A549 (cell line): ENCODE measurements around the gene IQSEC2. TPM values are rescaled to one million over a fixed set of nuclear protein-coding genes. Genes with fewer than 3 reads are reported as not detected.

Source experiments
- ATAC-seq, 2 experiments: fragments of 200-7000 bp in 1 of 2; fragments of >200 bp in 1 of 2; cut with Nextera tagmentation in 1 of 2; cut with Tn5 transposase in 1 of 2; 3 replicates each; pipeline versions ENCODE4 v1.8.0 to v1.9.1; 2018 to 2020; ENCODE audit warnings: mild to moderate bottlenecking in 1 of 2, moderate library complexity in 1 of 2
- CTCF ChIA-PET: fragments of 300-600 bp; sonication (Branson Sonifier 250); formaldehyde crosslinking; extraction: SDS; loops from one replicate; lab custom pipeline; 2021; ENCODE audit warnings: antibody characterized with exemption, inconsistent platforms; lab: Yijun Ruan, JAX
- POLR2A ChIA-PET: fragments of 350-600 bp; formaldehyde crosslinking; extraction: SDS; loops from one replicate; lab custom pipeline; 2021; ENCODE audit warnings: antibody characterized with exemption, inconsistent platforms; lab: Yijun Ruan, JAX
- DNase-seq, 2 experiments: peaks; one replicate each; pipeline versions ENCODE4 v3.0.0 to v3.0.0-alpha.2; 2011 to 2016; ENCODE audit warnings: low read depth in 1 of 2, low spot score in 1 of 2
- FAIRE-seq: peaks from 2 replicates; lab custom pipeline; 2011; peaks lifted over from hg19 to GRCh38; lab: Jason Lieb, UNC
- H3K27ac ChIP-seq, 2 experiments: fragments of >200 bp; sonication (Bioruptor Twin); formaldehyde crosslinking; 3 replicates each; pipeline ENCODE4 v1.5.1; 2016 to 2017
- H3K4me1 ChIP-seq: fragments of >200 bp; sonication (Bioruptor Twin); formaldehyde crosslinking; 3 replicates; pipeline ENCODE4 v1.6.1; 2016
- H3K4me2 ChIP-seq: fragments of >200 bp; sonication (Bioruptor Twin); formaldehyde crosslinking; 3 replicates; pipeline ENCODE4 v1.6.1; 2016
- H3K4me3 ChIP-seq: fragments of >200 bp; sonication (Bioruptor Twin); formaldehyde crosslinking; 3 replicates; pipeline ENCODE4 v1.5.1; 2016
- H3K9me3 ChIP-seq: fragments of >200 bp; sonication (Bioruptor Twin); formaldehyde crosslinking; 3 replicates; pipeline ENCODE4 v1.6.1; 2016
- BHLHE40 ChIP-seq: IDR thresholded peaks from 2 replicates; pipeline ENCODE4 v1.6.1; 2012; ENCODE audit warnings: low read depth, low read length, inconsistent platforms
- CBX8 ChIP-seq: fragments of 200-600 bp; sonication (generic); IDR thresholded peaks from 2 replicates; pipeline ENCODE4 v1.6.1; 2016
- CEBPB ChIP-seq, 2 experiments: fragments of >200 bp in 1 of 2; sonication (Bioruptor Twin) in 1 of 2; formaldehyde crosslinking in 1 of 2; IDR thresholded peaks; 2 replicates each; pipeline ENCODE4 v1.6.1; 2012 to 2016
- CHD4 ChIP-seq: fragments of 200-600 bp; sonication (generic); IDR thresholded peaks from 2 replicates; pipeline ENCODE4 v1.6.1; 2016; ENCODE audit warnings: antibody characterized with exemption, mild to moderate bottlenecking, borderline replicate concordance
- EHMT2 ChIP-seq: fragments of 200-600 bp; sonication (generic); IDR thresholded peaks from 2 replicates; pipeline ENCODE4 v1.6.1; 2016; ENCODE audit warnings: antibody characterized with exemption, low read depth, mild to moderate bottlenecking, moderate library complexity
- FOSB ChIP-seq: fragments of 250-450 bp; sonication (Bioruptor Pico); IDR thresholded peaks from 2 replicates; pipeline ENCODE4 v1.5.0; 2020; ENCODE audit warnings: mild to moderate bottlenecking, moderate library complexity
- GATA3 ChIP-seq: IDR thresholded peaks from 2 replicates; pipeline ENCODE4 v1.6.1; 2012; ENCODE audit warnings: borderline replicate concordance
- HOXA7 ChIP-seq: fragments of 250-450 bp; sonication (Bioruptor Pico); IDR thresholded peaks from 2 replicates; pipeline ENCODE4 v1.5.0; 2020; ENCODE audit warnings: mild to moderate bottlenecking, moderate library complexity
- HOXB13 ChIP-seq: fragments of 250-450 bp; sonication (Bioruptor Pico); IDR thresholded peaks from 2 replicates; pipeline ENCODE4 v1.5.0; 2020; ENCODE audit warnings: low read depth, mild to moderate bottlenecking, moderate library complexity
- JUN ChIP-seq, 2 experiments: fragments of >200 bp; sonication (Bioruptor Twin); formaldehyde crosslinking; IDR thresholded peaks; 2 replicates in 1 of 2; 3 replicates in 1 of 2; pipeline ENCODE4 v1.6.1; 2016 to 2017
- KDM5A ChIP-seq: fragments of 200-600 bp; sonication (generic); IDR thresholded peaks from 2 replicates; pipeline ENCODE4 v1.6.1; 2016; ENCODE audit warnings: antibody characterized with exemption, mild to moderate bottlenecking
- MAZ ChIP-seq: fragments of 150-350 bp; IDR thresholded peaks from 2 replicates; pipeline ENCODE4 v1.6.1; 2014; ENCODE audit warnings: antibody characterized with exemption, low read depth, low read length, borderline replicate concordance
- NR3C1 ChIP-seq: fragments of >200 bp; sonication (Bioruptor Twin); formaldehyde crosslinking; IDR thresholded peaks from 3 replicates; pipeline ENCODE4 v1.6.1; 2017
- POLR2A ChIP-seq: IDR thresholded peaks from 2 replicates; pipeline ENCODE4 v1.6.1; 2012; ENCODE audit warnings: mild to moderate bottlenecking, low read length
- RAD21 ChIP-seq, 2 experiments: fragments of >200 bp in 1 of 2; sonication (Bioruptor Twin) in 1 of 2; formaldehyde crosslinking in 1 of 2; IDR thresholded peaks in 1 of 2; conservative IDR thresholded peaks in 1 of 2; 2 replicates in 1 of 2; 3 replicates in 1 of 2; pipeline ENCODE4 v1.6.1; 2012 to 2018; ENCODE audit warnings: inconsistent platforms in 1 of 2
- RARB ChIP-seq: fragments of 250-450 bp; sonication (Bioruptor Pico); IDR thresholded peaks from 2 replicates; pipeline ENCODE4 v1.8.0; 2021; ENCODE audit warnings: mild to moderate bottlenecking, moderate library complexity
- RCOR1 ChIP-seq: fragments of 150-350 bp; IDR thresholded peaks from 2 replicates; pipeline ENCODE4 v1.6.1; 2014; ENCODE audit warnings: antibody characterized with exemption, low read length, low read depth
- SMC3 ChIP-seq: fragments of >200 bp; sonication (Bioruptor Twin); formaldehyde crosslinking; IDR thresholded peaks from 3 replicates; pipeline ENCODE4 v1.6.1; 2018; ENCODE audit warnings: inconsistent platforms
- SREBF2 ChIP-seq: fragments of 450-650 bp; IDR thresholded peaks from 2 replicates; pipeline ENCODE4 v1.6.1; 2014; ENCODE audit warnings: mild to moderate bottlenecking, moderate library complexity
- TP53 ChIP-seq: fragments of 250-450 bp; sonication (Bioruptor Pico); IDR thresholded peaks from 2 replicates; pipeline ENCODE4 v1.5.0; 2021; ENCODE audit warnings: mild to moderate bottlenecking, moderate library complexity
- ZFP36 ChIP-seq: fragments of 450-650 bp; IDR thresholded peaks from 2 replicates; pipeline ENCODE4 v1.6.1; 2014; ENCODE audit warnings: borderline replicate concordance; ENCODE audit not compliant: partially characterized antibody
- ZSCAN20 ChIP-seq: fragments of 250-450 bp; sonication (Bioruptor Pico); IDR thresholded peaks from 2 replicates; pipeline ENCODE4 v1.8.0; 2022; ENCODE audit warnings: mild to moderate bottlenecking, moderate library complexity
- WGBS: methylation state at CpG from one replicate; pipeline ENCODE4 v1.1.6; 2017; ENCODE audit errors: missing lambda C conversion rate; 5-methylcytosine and 5-hydroxymethylcytosine counted together
- polyA plus RNA-seq, 4 experiments: library from polyadenylated mRNA; depleted of rRNA in 3 of 4; stranded (reverse); fragments of >200 nt; fragmentation: RNase III in 1 of 4; extraction: RNeasy Plus Mini Kit Qiagen cat#74134 plus additional on column Dnase treatment in 1 of 4; gene quantifications; 2 replicates in 3 of 4; 3 replicates in 1 of 4; pipeline ENCODE4 v1.2.3, GENCODE V29; 2011 to 2017
- TF ChIP-seq, protein P1 (sequence below): fragments of 250-450 bp; sonication (Bioruptor Pico); IDR thresholded peaks from 2 replicates; pipeline ENCODE4 v1.5.0; 2021; ENCODE audit warnings: mild to moderate bottlenecking, moderate library complexity, borderline replicate concordance
- TF ChIP-seq, protein P2 (sequence below): IDR thresholded peaks from 2 replicates; pipeline ENCODE4 v1.6.1; 2012; ENCODE audit warnings: low read depth, borderline replicate concordance
- TF ChIP-seq, protein P3 (sequence below): fragments of >200 bp; sonication (Bioruptor Twin); formaldehyde crosslinking; IDR thresholded peaks from 3 replicates; pipeline ENCODE4 v1.5.1; 2016
- TF ChIP-seq, protein P4 (sequence below): fragments of 250-450 bp; sonication (Bioruptor Pico); IDR thresholded peaks from 2 replicates; pipeline ENCODE4 v1.5.0; 2020; ENCODE audit warnings: low read depth, mild to moderate bottlenecking, moderate library complexity
- TF ChIP-seq, protein P5 (sequence below): fragments of 150-350 bp; IDR thresholded peaks from 2 replicates; pipeline ENCODE4 v1.6.1; 2014; ENCODE audit warnings: low read depth, mild to moderate bottlenecking, low read length

Gene IQSEC2
- polyA plus RNA-seq, 2 of the 4 experiments (the other 2 are of a cell fraction), result 28.3 to 37.6 TPM

DNA sequence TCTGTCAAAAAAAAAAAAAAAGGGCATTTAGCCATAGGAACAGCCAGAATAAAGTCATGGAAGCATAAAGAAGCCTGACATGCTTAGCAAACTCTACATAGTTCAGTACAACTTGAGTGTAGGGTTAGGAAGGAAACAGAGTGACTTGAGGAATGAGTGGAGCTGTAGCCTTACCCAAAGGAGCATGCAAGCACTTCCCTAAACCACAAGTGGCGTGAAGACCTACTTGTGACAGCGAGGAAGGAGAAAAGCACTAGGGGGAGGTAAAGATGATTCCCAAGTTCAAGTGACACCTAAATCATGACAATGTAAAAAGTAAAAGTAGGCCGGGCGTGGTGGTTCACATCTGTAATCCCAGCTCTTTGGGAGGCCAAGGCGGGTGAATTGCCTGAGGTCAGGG, 21.8 kb upstream of the IQSEC2 start:
- Histone ChIP-seq H3K4me3 (no peak overlapping the region), H3K4me1 (peaks cover 4% of the 10 kb centered on the region; the same call in 1 of the 3 replicates), H3K4me2 (no peak overlapping the region), H3K9me3 (no peaks in the 10 kb centered on the region), H3K27ac (no peak overlapping the region)
- no peak for TF ChIP-seq RARB
- no peak for TF ChIP-seq BHLHE40
- no peak for TF ChIP-seq MAZ
- no peak for TF ChIP-seq EHMT2
- no peak for TF ChIP-seq RCOR1
- no peak for TF ChIP-seq ZSCAN20 (CRISPR knock-in tag)
- TF ChIP-seq RAD21 (conservative IDR thresholded peaks at IDR 0.05 in 1 of 2, IDR thresholded peaks at IDR 0.05 in 1 of 2), result no peak
- no peak for TF ChIP-seq ZFP36
- TF ChIP-seq NR3C1, result no peak
- TF ChIP-seq POLR2A, result no peak
- TF ChIP-seq KDM5A, result no peak
- ATAC-seq, result no peak
- ChIA-PET POLR2A (interaction anchor here (0.7 kb wide), 1 partner anchor 144 kb away, joined by 3 read pairs; no protein-coding TSS in a partner anchor), CTCF (interaction anchor here (0.7 to 2.5 kb wide), 6 partner anchors 10 to 62 kb away, joined by 3 to 14 read pairs (median 4); no protein-coding TSS in a partner anchor)
- peak; percentile 63 for FAIRE-seq
- no peak for DNase-seq
- WGBS, result 94% methylated on average over 5 of the region's 5 CpGs

DNA sequence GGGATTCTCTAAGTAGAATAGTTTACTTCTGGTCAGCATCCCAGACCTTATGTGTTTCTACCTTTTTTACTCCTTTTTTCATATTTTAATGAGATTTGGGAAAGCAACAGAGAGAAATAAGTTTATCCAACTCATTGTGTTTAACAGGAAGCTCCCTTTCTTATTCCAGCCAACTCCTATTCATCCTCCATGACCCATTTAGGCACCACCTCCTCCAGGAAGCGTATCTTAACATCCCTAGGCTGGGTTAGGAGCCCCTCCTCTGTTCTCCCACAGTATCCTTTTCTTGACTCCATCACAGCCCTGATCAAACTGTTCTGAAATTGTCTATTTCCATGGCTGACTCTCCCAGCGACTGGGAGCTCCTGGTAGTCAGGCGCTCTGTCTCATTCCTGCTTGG, 18.8 kb upstream of the IQSEC2 start:
- TF ChIP-seq POLR2A (no peak), TP53 (CRISPR knock-in tag) (no peak), FOSB (CRISPR knock-in tag) (no peak)
- TF ChIP-seq, protein P1, sequence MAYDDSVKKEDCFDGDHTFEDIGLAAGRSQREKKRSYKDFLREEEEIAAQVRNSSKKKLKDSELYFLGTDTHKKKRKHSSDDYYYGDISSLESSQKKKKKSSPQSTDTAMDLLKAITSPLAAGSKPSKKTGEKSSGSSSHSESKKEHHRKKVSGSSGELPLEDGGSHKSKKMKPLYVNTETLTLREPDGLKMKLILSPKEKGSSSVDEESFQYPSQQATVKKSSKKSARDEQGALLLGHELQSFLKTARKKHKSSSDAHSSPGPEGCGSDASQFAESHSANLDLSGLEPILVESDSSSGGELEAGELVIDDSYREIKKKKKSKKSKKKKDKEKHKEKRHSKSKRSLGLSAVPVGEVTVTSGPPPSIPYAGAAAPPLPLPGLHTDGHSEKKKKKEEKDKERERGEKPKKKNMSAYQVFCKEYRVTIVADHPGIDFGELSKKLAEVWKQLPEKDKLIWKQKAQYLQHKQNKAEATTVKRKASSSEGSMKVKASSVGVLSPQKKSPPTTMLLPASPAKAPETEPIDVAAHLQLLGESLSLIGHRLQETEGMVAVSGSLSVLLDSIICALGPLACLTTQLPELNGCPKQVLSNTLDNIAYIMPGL (CRISPR knock-in tag), result no peak
- TF ChIP-seq, protein P2, sequence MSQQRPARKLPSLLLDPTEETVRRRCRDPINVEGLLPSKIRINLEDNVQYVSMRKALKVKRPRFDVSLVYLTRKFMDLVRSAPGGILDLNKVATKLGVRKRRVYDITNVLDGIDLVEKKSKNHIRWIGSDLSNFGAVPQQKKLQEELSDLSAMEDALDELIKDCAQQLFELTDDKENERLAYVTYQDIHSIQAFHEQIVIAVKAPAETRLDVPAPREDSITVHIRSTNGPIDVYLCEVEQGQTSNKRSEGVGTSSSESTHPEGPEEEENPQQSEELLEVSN, result no peak
- Histone ChIP-seq H3K9me3 (no peaks in the 10 kb centered on the region), H3K4me3 (no peak overlapping the region), H3K27ac (no peak overlapping the region), H3K4me2 (no peak overlapping the region), H3K4me1 (no peaks in the 10 kb centered on the region)
- DNase-seq, result no peak
- ChIA-PET CTCF (interaction anchor here (1.1 to 5.1 kb wide), 4 partner anchors 11 to 136 kb away, joined by 4 to 37 read pairs (median 6); no protein-coding TSS in a partner anchor), POLR2A (no interaction called here)
- no peak for FAIRE-seq
- no peak for ATAC-seq
- 55% methylated on average over 3 of the region's 3 CpGs for WGBS

DNA sequence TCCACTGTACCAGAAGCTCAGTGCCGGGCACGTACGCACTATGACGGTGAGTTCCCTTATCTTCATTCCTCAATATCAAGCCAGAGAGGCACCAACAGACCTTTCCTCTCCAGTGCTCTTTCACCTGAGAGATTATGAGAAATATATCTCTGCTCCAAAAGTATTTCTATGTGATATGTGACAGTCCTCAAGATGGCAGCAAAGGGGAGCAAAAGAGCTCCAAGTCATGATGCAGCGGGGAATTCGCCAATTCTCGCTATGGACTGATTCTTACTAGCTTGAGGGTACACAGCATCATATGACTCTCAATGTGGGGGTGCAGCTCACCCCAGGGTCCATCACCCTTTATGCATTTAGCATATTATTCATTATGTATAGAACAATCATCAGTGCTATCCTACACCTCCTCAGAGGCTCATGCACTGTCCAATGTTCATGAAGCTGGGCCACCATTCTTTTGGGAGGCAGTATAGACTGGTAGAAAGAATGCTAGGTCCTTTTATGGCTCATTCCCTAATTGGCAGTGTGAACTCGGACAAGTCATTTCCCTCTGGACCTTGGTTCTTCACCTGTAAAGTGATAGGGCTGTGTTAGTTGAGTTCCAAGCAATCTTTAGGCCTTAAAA, 12.8 kb upstream of the IQSEC2 start:
- Histone ChIP-seq H3K4me3 (no peak overlapping the region), H3K4me2 (no peak overlapping the region), H3K9me3 (no peaks in the 10 kb centered on the region), H3K4me1 (no peaks in the 10 kb centered on the region), H3K27ac (no peak overlapping the region)
- WGBS, result 93% methylated on average over 8 of the region's 8 CpGs
- FAIRE-seq (peak; percentile 28), DNase-seq (peak in 1 of 2 experiments; percentile 32), ATAC-seq (peak; percentile 39 to 69; a peak in 3 of 6 replicates)
- ChIA-PET POLR2A (no interaction called here), CTCF (interaction anchor here (0.6 to 4.7 kb wide), 17 partner anchors 10 to 279 kb away, joined by 3 to 38 read pairs (median 4); partner anchors contain the start of gene IQSEC2)
- TF ChIP-seq ZFP36 (no peak), GATA3 (no peak), SMC3 (0 out of 3 replicates have a peak, but pooled peaks have one; percentile 15), HOXB13 (no peak), RAD21 (conservative IDR thresholded peaks at IDR 0.05 in 1 of 2, IDR thresholded peaks at IDR 0.05 in 1 of 2) (peak; percentile 39 to 53; a peak in 3 of 5 replicates), CBX8 (no peak), CHD4 (no peak), JUN (IDR thresholded peaks at IDR 0.05) (no peak), HOXA7 (no peak), CEBPB (IDR thresholded peaks at IDR 0.05) (no peak), SREBF2 (no peak)
- TF ChIP-seq, protein P3, sequence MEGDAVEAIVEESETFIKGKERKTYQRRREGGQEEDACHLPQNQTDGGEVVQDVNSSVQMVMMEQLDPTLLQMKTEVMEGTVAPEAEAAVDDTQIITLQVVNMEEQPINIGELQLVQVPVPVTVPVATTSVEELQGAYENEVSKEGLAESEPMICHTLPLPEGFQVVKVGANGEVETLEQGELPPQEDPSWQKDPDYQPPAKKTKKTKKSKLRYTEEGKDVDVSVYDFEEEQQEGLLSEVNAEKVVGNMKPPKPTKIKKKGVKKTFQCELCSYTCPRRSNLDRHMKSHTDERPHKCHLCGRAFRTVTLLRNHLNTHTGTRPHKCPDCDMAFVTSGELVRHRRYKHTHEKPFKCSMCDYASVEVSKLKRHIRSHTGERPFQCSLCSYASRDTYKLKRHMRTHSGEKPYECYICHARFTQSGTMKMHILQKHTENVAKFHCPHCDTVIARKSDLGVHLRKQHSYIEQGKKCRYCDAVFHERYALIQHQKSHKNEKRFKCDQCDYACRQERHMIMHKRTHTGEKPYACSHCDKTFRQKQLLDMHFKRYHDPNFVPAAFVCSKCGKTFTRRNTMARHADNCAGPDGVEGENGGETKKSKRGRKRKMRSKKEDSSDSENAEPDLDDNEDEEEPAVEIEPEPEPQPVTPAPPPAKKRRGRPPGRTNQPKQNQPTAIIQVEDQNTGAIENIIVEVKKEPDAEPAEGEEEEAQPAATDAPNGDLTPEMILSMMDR, result peak; percentile 50
- TF ChIP-seq, protein P4, sequence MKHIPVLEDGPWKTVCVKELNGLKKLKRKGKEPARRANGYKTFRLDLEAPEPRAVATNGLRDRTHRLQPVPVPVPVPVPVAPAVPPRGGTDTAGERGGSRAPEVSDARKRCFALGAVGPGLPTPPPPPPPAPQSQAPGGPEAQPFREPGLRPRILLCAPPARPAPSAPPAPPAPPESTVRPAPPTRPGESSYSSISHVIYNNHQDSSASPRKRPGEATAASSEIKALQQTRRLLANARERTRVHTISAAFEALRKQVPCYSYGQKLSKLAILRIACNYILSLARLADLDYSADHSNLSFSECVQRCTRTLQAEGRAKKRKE, result no peak
- TF ChIP-seq, protein P5, sequence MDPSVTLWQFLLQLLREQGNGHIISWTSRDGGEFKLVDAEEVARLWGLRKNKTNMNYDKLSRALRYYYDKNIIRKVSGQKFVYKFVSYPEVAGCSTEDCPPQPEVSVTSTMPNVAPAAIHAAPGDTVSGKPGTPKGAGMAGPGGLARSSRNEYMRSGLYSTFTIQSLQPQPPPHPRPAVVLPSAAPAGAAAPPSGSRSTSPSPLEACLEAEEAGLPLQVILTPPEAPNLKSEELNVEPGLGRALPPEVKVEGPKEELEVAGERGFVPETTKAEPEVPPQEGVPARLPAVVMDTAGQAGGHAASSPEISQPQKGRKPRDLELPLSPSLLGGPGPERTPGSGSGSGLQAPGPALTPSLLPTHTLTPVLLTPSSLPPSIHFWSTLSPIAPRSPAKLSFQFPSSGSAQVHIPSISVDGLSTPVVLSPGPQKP, result no peak
